UCSD-AML1 (cell line): ENCODE measurements around the gene FIGLA.
"Not testable (repeated sequence)": the region's sequence is repeated elsewhere in the genome, so short reads cannot be mapped to it uniquely, and the experiment has no call there.

Experiments used
- DNase-seq: peaks from one replicate; lab custom pipeline; 2025; ENCODE audit not compliant: unreplicated experiment; lab: John Stamatoyannopoulos, UW

FIGLA gene

GRCh38 chr2:70808983-70809958 is 18.8 kb upstream of the FIGLA start:
- DNase-seq, result no peak

DNA sequence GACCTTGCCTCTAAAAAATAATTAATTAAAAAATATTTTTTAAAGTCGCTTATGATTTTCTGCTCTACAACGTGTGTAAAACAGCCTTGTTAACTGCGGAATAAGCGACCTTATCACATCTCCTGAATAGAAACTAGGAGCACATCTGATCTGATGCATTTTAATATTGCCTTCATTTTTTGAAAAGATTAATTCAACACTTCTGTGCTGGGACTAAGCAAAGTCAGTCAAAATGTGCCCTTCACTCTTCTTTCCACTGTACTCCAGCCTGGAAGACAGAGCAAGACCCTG is 17.3 kb upstream of the FIGLA start:
- no peak for DNase-seq

GRCh38 chr2:70807102-70807827 is 16.8 kb upstream of the FIGLA start:
- no peak for DNase-seq

DNA sequence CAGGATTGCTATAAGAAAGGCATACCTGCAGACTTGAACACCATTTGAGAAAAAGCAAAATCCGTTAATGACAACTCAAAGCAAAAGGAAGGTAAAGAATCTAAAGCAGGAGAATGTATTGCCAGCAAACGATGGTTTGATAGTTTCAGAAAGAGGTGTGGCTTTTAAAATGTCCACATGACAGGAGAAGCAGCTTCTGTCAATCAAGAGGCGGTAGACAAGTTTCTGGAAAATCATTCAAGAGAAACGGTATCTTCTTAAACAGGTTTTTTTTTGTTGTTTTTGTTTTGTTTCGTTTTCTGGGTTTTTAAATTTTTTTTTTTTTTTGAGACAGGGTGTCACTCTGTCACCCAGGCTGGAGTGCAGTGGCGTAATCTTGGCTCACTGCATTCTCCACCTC is 16.2 kb upstream of the FIGLA start:
- no peak for DNase-seq

DNA sequence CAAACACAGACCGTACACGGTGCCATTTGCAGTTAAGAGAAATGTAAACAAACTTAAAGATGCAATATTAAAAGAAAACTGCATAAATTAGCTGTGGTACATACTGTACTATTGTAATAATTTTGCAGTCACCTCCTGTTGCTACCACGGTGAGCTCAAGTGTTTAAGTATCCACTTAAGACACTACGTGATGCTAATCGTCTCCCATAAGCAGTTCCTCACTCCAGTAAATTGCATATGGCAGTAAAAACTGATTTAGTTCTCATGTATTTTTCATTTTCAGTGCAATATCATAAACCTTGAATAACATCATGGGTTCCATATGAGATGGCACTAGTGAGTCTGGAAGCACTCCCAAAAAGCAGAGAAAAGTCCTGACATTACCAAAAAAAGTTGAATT is 15.6 kb upstream of the FIGLA start:
- no peak for DNase-seq

DNA sequence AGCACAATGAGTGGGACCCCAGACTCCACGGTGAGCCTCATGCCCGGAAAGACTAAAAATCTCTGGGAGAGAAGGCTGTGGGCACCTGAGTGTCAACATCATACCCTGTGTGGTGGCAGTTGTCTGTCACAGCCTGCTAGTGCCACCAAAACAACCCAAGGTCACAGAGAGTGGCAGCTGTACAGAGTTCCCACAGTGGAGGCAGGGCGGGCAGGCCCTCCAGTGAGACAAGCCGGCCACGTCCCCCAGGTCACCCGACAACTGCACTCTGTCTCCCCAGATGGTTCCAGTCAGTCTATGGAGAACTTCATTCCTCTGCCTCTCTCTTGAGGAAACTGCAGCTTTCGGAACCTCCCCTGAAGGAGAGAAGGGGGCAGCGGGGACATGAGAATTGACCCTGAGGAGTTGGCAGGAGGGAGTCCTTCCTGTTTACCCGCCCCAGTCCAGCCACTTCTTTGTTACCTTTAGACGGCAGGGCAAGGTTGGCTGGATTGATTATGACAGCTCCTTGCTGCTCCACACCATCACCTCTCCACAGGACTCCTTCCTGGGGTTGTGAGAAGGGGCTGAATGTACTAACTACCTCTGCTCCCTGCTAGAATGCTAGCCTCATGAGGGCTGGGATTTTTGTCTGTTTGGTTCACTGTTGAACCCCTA is 11.3 kb upstream of the FIGLA start:
- DNase-seq, result no peak

- no peak for DNase-seq
Measured at GRCh38 chr2:70799706-70800105, 9.3 kb upstream of the FIGLA start.

- DNase-seq, result not testable (repeated sequence)
Measured at GRCh38 chr2:70797996-70798395, 7.6 kb upstream of the FIGLA start.

GRCh38 chr2:70797506-70797905 is 7.1 kb upstream of the FIGLA start:
- no peak for DNase-seq

GRCh38 chr2:70796262-70796661 is 5.8 kb upstream of the FIGLA start:
- no peak for DNase-seq

GRCh38 chr2:70795164-70795995 is 4.9 kb upstream of the FIGLA start:
- no peak for DNase-seq

- DNase-seq, result no peak
Measured at GRCh38 chr2:70793450-70793849, 3.0 kb upstream of the FIGLA start.

- peak; percentile 65 for DNase-seq
Measured at GRCh38 chr2:70789304-70790135, 923 bp downstream of the FIGLA start.

- DNase-seq, result peak; percentile 21
Measured at GRCh38 chr2:70785137-70785911, 5.1 kb downstream of the FIGLA start.

GRCh38 chr2:70784320-70784719 is 6.1 kb downstream of the FIGLA start:
- DNase-seq, result no peak

DNA sequence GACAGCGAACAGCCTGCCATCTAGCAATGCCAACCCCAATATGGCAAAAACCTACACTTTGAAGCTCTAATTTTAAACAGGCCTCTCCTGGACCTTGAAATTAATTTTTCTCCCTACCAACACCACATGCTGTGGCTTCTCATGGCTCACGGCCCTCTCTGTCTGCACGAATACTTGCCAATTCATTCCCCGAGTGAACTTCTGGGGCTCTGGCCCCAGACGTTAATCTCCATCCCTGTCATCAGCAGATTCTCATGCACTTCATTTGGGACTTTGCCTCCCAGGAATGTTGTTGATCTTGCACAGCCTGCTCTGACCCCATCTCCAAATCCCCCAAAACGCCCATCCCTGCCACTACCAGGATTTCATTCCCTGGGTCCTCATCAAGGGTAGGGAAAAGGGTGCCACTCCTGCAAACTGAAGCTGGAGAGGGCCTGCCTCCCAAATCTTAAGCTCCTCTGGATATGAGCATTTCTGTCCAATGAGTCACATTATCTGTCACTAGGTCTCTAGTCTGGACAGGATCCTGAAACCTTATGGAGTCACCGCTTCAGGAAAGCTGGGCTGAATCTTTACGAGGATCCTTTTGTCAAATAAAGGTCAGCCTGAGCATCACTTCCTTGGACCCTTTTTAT is 10.4 kb downstream of the FIGLA start:
- no peak for DNase-seq

DNA sequence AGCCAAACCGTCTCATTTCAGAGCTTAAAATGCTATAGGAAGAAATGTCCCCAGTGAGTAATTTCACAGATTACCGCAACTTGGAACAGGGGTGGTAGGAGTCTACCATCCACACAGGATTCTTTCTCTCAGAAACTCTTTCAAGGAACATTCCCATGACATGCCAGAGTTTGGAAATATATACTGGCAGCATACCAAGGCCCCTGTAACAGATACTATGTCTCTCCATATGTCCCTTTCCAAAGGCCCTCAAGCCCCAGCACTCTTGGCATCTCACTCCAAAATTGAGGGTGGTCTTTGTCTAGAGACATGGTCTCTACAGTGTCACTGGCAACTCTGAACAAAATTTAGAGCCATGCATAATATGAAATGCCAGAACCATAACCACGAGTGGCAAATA is 11.0 kb downstream of the FIGLA start:
- no peak for DNase-seq

- DNase-seq, result no peak
Measured at GRCh38 chr2:70778676-70779075, 11.8 kb downstream of the FIGLA start.

DNA sequence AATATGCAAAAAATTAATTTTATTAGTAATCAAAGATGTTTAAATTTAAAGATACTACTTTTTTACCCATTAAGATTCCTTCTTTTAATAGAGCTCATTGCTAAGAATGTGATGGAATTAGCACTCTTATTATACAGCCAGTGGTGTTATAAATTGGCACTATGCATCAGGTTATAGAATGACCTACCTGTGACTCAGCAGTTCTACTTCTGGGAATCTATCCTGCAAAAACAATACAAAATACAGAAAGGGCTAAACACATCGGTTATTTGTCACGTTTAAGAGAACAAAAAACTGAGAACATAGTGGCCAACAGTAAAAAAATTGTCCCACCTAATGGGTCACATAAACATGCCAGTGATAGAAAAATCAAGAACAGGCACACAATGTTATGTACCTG is 13.0 kb downstream of the FIGLA start:
- DNase-seq, result no peak
